Vagina (tissue), 2 donors: ENCODE data around the gene CCBE1.

Source experiments
- CTCF ChIP-seq, 3 experiments: fragments of 450-650 bp in 2 of 3; fragments of 200-600 bp in 1 of 3; sonication (generic) in 1 of 3; IDR thresholded peaks; one replicate each; pipeline ENCODE4 v1.5.1; 2017 to 2019; ENCODE audit warnings: antibody characterized with exemption in 3 of 3, mild to moderate bottlenecking in 2 of 3, moderate library complexity in 2 of 3
- POLR2A ChIP-seq, 2 donors: fragments of 450-650 bp; IDR thresholded peaks; one replicate each; pipeline ENCODE4 v1.6.1; 2017; ENCODE audit warnings: antibody characterized with exemption in 2 of 2, mild to moderate bottlenecking in 2 of 2, moderate library complexity in 2 of 2

GRCh38 chr18:59646228-59646962, 50.8 kb downstream of the CCBE1 start:
- TF ChIP-seq CTCF (IDR thresholded peaks at IDR 0.05) (no peak), POLR2A (IDR thresholded peaks at IDR 0.05) (no peak)
